Measurements from ENCODE around the gene PICALM. TPM values are rescaled to one million over a fixed set of nuclear protein-coding genes. Genes with fewer than 3 reads are reported as not detected.
"Not testable (repeated sequence)": the region's sequence is repeated elsewhere in the genome, so short reads cannot be mapped to it uniquely, and the experiment has no call there.

PICALM gene
- total RNA-seq, 1 donor from 2014 or later: 117 TPM

- no peaks in the 10 kb centered on the region for H3K4me1 Mint-ChIP-seq (ENCODE audit: low read depth, unreplicated experiment)
- peaks cover 3% of the 10 kb centered on the region for H3K27me3 Mint-ChIP-seq (ENCODE audit: unreplicated experiment)
- TF ChIP-seq CTCF (IDR thresholded peaks at IDR 0.05; ENCODE audit: partially characterized antibody, unreplicated experiment): no peak
- no peaks in the 10 kb centered on the region for H3K9me3 Mint-ChIP-seq (ENCODE audit: unreplicated experiment)
- no peak overlapping the region for H3K4me3 Mint-ChIP-seq (ENCODE audit: unreplicated experiment)
- H3K36me3 Mint-ChIP-seq (ENCODE audit: unreplicated experiment): no peaks in the 10 kb centered on the region
- no peak overlapping the region for H3K27ac Mint-ChIP-seq (ENCODE audit: unreplicated experiment)
- no peak for DNase-seq
Observed at GRCh38 chr11:85935751-85936150, 133.1 kb downstream of the PICALM start.

- no peak overlapping the region for H3K27ac Mint-ChIP-seq (ENCODE audit: unreplicated experiment)
- peaks cover 2% of the 10 kb centered on the region for H3K9me3 Mint-ChIP-seq (ENCODE audit: unreplicated experiment)
- no peak for DNase-seq
- no peaks in the 10 kb centered on the region for H3K4me1 Mint-ChIP-seq (ENCODE audit: low read depth, unreplicated experiment)
- H3K27me3 Mint-ChIP-seq (ENCODE audit: unreplicated experiment): peaks cover 3% of the 10 kb centered on the region
- no peak for TF ChIP-seq CTCF (IDR thresholded peaks at IDR 0.05; ENCODE audit: partially characterized antibody, unreplicated experiment)
- no peak overlapping the region for H3K4me3 Mint-ChIP-seq (ENCODE audit: unreplicated experiment)
- H3K36me3 Mint-ChIP-seq (ENCODE audit: unreplicated experiment): no peaks in the 10 kb centered on the region
Observed at GRCh38 chr11:85934596-85935169, 134.2 kb downstream of the PICALM start.

GRCh38 chr11:85930879-85931366 is 138.0 kb downstream of the PICALM start:
- Mint-ChIP-seq H3K27me3 (ENCODE audit: unreplicated experiment) (peaks cover 5% of the 10 kb centered on the region), H3K27ac (ENCODE audit: unreplicated experiment) (no peak overlapping the region), H3K36me3 (ENCODE audit: unreplicated experiment) (no peaks in the 10 kb centered on the region), H3K4me3 (ENCODE audit: unreplicated experiment) (no peak overlapping the region), H3K9me3 (ENCODE audit: unreplicated experiment) (peaks cover 2% of the 10 kb centered on the region), H3K4me1 (ENCODE audit: low read depth, unreplicated experiment) (no peaks in the 10 kb centered on the region)
- DNase-seq: no peak
- no peak for TF ChIP-seq CTCF (IDR thresholded peaks at IDR 0.05; ENCODE audit: partially characterized antibody, unreplicated experiment)

- H3K4me3 Mint-ChIP-seq (ENCODE audit: unreplicated experiment); H3K4me1 Mint-ChIP-seq (ENCODE audit: low read depth, unreplicated experiment); H3K27me3 Mint-ChIP-seq (ENCODE audit: unreplicated experiment); DNase-seq; H3K36me3 Mint-ChIP-seq (ENCODE audit: unreplicated experiment); H3K9me3 Mint-ChIP-seq (ENCODE audit: unreplicated experiment); H3K27ac Mint-ChIP-seq (ENCODE audit: unreplicated experiment): not testable (repeated sequence)
Observed at GRCh38 chr11:85926653-85927214, 142.2 kb downstream of the PICALM start.

GRCh38 chr11:85923455-85923854 is 145.4 kb downstream of the PICALM start:
- no peak overlapping the region for H3K27ac Mint-ChIP-seq (ENCODE audit: unreplicated experiment)
- H3K4me3 Mint-ChIP-seq (ENCODE audit: unreplicated experiment): no peak overlapping the region
- no peak for DNase-seq
- H3K36me3 Mint-ChIP-seq (ENCODE audit: unreplicated experiment): no peaks in the 10 kb centered on the region
- H3K27me3 Mint-ChIP-seq (ENCODE audit: unreplicated experiment): peaks cover 5% of the 10 kb centered on the region
- H3K4me1 Mint-ChIP-seq (ENCODE audit: low read depth, unreplicated experiment): no peaks in the 10 kb centered on the region
- TF ChIP-seq CTCF (IDR thresholded peaks at IDR 0.05; ENCODE audit: partially characterized antibody, unreplicated experiment): no peak
- peaks cover 3% of the 10 kb centered on the region for H3K9me3 Mint-ChIP-seq (ENCODE audit: unreplicated experiment)

Data from glutamatergic neuron (in vitro differentiated cells).